HG03439 (cell line): ENCODE data around the gene BFSP1.
A peak's percentile ranks its signal among the peaks of the same experiment; 100 is the strongest.

Source experiments
- ATAC-seq: cut with Tn5 transposase; IDR thresholded peaks from one replicate; pipeline ENCODE4 v1.9.1; 2021; ENCODE audit warnings: mild to moderate bottlenecking, moderate library complexity; ENCODE audit not compliant: unreplicated experiment

The BFSP1 gene

DNA sequence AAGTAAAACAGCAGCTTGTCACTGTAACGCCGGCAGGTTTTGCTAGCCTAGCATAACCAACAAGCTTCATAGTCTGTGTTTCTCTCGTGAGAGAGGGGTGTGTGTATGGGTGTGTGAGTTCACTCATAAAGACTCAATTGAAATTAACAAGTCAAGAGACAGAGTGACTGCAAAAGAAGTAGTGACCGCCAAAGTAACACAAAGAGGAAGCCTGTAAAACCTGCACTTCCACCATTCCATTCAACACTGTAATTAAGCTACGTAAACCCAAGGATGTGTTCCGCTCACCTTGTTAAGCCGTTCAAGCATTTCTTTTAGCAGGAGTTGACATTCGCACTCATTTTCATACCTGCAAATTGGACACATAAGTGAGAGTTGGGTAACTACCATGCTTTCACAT is 6.6 kb downstream of the BFSP1 start:
- ATAC-seq: no peak

DNA sequence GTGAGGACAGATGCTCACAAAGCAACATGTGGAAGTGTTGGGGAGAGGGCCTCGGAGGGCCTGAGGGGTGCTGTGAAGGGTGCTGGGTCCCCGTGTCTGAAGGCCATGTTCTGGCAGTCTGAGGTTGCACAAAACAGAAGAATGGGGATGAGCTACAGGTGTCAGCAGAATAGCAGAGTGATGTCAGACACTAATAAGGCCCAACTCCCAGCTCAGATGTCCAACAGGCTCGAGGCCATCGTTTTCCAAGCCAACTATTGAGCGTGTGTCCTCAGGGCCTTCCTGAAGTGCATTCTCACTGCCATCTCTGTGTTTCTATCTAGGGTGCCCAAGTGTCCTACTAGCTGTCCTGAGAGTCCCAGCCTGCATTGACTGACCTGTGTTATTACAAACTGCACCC is 7.9 kb downstream of the BFSP1 start:
- no peak for ATAC-seq

DNA sequence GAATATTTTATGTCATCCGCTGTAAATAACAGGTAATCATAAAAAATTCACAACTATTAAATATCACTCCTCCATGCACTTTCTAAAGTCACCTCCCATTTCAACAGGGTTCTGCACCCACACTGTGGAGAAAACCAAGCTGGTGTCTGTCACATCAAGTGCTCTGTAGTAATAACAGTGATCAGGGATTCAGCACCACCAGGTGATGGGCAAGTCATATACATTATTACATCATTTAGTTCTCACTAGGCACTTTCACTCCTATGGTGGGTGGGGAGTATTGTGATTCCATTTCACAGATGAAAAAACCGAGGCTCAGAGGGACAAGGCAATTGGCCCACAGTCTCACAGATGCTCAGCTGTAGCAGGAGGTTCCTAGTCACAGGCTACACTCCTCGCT is 8.7 kb downstream of the BFSP1 start:
- no peak for ATAC-seq

GRCh38 chr20:17520583-17520982 is 10.6 kb downstream of the BFSP1 start:
- ATAC-seq: no peak

DNA sequence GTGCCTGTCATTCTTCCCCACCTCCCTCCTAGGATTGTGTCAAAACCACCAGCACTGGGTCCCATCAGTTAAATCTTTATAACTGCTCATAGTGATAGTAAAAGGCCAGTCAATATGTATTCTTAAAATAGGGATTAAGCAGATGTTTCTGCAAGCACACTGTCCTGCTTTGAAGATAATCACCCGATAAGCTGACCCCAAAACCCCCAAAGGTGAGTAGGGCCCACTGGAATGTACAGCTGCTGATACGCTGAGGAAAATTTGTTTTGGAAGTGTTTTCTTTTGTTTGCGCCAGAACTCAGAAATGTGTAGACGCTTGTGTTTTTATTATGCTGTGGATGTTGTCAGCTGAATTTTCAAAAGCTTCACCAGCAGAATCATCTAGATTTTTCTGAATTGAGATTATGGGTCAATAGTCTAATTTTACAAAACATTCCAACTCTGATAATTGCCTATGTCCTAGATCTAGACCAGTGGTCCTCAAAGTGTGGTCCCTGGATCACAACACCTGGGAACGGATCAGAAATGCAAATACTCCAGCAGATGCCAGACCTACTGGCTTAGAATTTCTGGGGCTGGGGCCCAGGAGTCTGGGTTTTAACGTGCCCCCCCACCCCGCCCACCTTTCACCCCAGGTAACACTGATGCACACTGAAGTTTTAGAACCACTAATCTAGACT is 11.4 kb downstream of the BFSP1 start:
- ATAC-seq: no peak

DNA sequence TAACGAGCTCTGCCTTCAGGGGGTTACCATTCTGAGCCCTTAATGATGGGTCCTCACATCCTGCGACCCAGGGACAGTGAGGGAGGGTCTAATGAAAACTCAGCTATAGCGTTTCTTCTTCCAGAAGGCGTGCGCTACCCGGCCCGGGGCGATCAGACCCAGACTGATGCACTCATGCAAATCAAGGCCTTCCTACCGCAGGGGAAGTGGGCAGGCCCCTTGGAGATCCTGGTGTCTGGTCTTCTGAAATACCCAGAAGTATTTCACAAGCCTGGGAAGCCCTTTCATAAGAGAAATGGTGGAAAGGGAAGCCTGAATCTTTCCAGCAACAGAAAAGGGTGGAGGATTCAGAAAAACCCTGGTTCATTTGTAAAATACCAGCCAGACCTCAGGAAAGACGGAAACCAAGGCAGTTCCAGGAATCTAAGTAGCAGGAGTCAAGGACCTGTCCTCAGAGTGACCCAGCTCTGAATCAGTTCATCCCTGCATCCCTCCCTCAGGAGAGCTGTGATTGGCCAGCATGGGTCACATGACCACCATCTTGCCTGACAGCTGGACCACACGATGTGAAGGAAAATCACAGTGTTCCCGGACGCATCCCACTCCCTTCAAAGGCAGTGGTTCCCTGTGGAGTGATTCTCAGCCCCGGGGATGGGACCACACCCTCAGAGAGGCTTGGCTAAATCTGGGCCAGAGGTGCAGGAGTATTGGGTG is 12.7 kb downstream of the BFSP1 start:
- ATAC-seq: no peak

DNA sequence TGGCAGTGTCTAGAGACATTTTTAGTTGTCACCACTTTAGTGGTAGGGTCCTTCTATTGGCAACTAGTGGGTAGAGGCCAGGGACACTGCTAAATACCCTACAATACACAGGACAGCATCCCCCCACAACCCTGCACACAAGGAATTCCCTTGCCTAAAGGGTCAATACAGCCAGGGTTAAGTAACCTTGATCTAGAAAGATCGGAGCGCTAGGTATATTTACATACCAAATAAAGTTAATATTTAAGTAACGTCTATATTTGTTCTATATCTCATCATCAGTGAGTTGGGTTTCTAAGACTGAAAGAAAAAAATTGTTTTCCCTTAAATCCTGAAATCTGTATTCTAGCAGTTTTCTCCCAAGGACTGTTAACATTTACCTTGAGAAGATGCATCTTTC is 16.1 kb downstream of the BFSP1 start:
- no peak for ATAC-seq

- no peak for ATAC-seq
Measured at GRCh38 chr20:17513939-17514338, 17.2 kb downstream of the BFSP1 start.

GRCh38 chr20:17511401-17511800 is 19.8 kb downstream of the BFSP1 start:
- ATAC-seq: no peak

DNA sequence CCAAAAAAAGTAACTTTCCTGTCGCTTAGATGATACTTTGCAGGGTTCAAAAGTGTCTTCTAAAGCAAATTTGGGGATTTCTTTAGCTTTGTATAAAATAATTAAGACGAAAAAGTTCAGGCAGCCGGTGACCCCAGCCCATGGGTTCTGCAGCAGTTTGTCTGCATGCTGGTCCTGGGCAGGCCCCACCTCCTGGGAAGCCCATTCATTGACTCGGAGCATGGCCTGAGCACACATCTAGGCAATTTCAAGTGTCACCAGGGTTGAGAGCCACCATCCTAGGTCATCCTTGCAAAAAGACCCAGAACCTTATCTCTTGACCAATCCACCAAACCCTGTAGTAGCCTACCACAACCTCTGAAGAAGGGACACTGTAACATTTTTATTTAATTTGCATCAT is 20.6 kb downstream of the BFSP1 start:
- ATAC-seq: no peak

GRCh38 chr20:17508756-17509155 is 22.4 kb downstream of the BFSP1 start:
- ATAC-seq: no peak

DNA sequence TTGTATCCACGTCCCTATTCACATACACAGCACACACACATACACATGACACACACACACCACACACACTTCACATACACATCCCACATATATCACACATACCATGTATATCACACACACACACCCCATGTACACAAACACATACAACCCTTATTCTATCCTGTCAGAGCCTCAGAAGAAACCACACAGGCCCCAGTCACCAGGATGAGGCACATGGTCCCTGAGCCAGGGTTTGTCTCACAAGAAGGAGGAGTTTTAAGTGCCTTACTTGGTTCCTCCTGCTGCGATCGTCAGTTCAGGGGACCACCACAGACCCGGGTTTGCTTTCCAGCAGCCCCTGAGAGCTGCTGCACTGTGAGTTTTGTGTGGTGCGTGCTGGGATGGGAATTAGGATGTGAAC is 23.6 kb downstream of the BFSP1 start:
- no peak for ATAC-seq

DNA sequence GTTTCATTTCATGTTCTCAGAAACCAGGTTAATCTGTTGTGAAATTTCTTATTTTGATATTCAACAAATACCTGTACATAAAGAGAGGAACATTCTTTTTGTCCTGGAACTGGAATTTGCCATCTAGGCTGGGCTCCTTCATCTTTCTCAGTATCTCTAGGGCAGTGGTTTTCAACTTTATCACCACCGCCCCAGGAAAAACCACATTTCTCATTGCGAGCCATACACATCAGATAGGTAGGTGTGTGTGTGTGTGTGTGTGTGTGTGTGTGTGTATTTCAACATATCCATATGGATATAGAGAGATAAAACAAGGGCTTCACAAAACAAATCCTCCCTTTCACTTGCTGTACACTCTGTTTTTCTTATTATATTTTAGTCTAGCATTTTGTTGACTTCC is 24.1 kb downstream of the BFSP1 start:
- no peak for ATAC-seq

DNA sequence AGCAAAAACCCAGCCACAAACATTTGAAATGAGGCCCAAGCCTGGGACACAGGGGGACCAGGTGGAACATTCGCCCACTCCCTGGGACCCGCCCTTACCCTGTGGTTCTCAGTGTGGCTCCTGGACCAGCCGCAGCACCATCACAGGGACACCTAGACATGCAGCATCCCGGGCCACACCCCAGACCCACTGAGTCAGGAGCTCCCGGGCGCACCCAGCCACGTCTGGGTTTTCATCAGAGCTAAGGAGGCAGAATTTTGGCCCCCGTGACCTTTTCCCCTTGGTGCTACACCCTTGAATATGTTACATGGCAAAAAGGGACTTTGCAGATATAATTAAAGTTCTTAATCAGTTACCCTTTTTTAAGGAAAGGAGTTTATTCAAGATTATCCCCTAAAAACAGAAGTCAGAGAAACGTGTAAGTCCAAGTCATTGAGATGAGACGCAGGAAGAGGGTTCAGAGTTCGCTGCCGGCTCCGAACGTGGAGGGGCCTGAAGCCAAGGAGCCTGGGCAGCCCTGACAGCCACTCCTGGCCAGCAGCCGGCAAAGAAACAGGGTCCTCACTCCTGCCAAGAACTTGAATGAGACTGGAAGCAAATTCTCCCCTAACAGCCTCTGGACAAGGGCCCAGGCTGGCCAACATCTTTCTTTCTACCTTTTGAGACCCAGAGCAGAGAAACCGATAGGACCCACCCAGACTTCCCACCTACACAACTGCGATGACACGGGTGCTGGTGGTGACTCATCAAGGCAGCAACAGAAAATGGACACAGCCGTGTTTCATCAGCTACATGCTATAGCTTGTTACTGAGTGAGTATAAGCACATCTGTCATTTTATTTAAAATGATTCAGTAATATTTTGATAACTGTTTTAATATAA is 25.3 kb downstream of the BFSP1 start:
- peak; percentile 4 for ATAC-seq

DNA sequence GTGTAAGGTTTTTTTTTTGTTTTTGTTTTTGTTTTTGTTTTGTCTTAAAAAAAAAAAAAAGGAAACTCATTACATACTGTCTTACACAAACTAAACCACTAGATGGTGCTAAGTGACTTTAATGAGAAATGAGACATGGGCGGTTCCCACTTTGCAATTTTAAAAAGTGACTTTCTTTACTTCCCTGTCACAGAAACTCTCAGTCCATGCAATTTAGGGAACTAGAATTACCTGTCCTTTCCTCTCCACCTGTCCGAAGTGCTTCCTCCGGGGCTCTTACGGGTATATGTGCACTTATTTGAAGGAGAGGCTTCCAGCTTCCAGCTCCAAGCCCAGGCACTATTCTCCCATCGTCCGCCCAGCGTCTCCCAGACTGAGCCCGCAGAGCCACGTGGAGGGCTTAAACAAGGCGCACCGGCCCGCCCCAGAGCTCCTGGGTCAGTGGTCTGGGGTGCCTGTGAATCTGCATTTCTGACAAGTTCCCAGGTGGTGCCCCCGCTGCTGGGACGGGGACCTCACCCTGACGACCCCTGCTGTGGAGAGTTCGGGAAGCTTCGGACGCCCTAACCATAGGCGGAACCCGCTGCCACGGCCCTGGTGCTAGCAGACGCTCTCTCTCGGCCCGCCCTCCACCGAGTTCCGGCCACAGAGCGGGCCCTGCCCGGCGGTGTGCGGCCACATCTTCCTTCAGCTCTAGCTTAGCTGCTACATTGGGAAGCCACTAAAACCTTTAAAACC is 26.1 kb downstream of the BFSP1 start:
- ATAC-seq: peak; percentile 76

- ATAC-seq: peak; percentile 17
Measured at GRCh38 chr20:17504066-17504897, 26.9 kb downstream of the BFSP1 start.

- ATAC-seq: no peak
Measured at GRCh38 chr20:17503301-17504065, 27.7 kb downstream of the BFSP1 start.

GRCh38 chr20:17502105-17502504 is 29.1 kb downstream of the BFSP1 start:
- no peak for ATAC-seq

- no peak for ATAC-seq
Measured at GRCh38 chr20:17501701-17502100, 29.5 kb downstream of the BFSP1 start.
